ENCODE measurements around the gene ETS1.

Gene ETS1

GRCh38 chr11:128424851-128425285 is 162.5 kb downstream of the ETS1 start:
- no peaks in the 10 kb centered on the region for H3K4me1 ChIP-seq
- no peak for DNase-seq (ENCODE audit: low spot score in 2 of 2)
- H3K36me3 ChIP-seq (replicated peaks), result no peaks in the 10 kb centered on the region
- H3K9me3 ChIP-seq, result no peaks in the 10 kb centered on the region
- no peak overlapping the region for H3K4me3 ChIP-seq
- in situ Hi-C loops (cut with MboI; ENCODE audit: low sequenced_read_pairs), result no loop called here
- H3K27me3 ChIP-seq (ENCODE audit: low read depth), result no peaks in the 10 kb centered on the region

GRCh38 chr11:128424271-128424711 is 163.1 kb downstream of the ETS1 start:
- H3K9me3 ChIP-seq, result no peaks in the 10 kb centered on the region
- no peaks in the 10 kb centered on the region for H3K36me3 ChIP-seq (replicated peaks)
- H3K27me3 ChIP-seq (ENCODE audit: low read depth), result no peaks in the 10 kb centered on the region
- DNase-seq (ENCODE audit: low spot score in 2 of 2), result no peak
- in situ Hi-C loops (cut with MboI; ENCODE audit: low sequenced_read_pairs), result no loop called here
- H3K4me1 ChIP-seq, result no peaks in the 10 kb centered on the region
- no peak overlapping the region for H3K4me3 ChIP-seq

GRCh38 chr11:128422576-128423370 is 164.6 kb downstream of the ETS1 start:
- in situ Hi-C loops (cut with MboI; ENCODE audit: low sequenced_read_pairs), result no loop called here
- Histone ChIP-seq H3K36me3 (replicated peaks) (no peaks in the 10 kb centered on the region), H3K27me3 (ENCODE audit: low read depth) (no peaks in the 10 kb centered on the region; the same call in 1 of the 2 replicates), H3K9me3 (no peaks in the 10 kb centered on the region), H3K4me3 (no peak overlapping the region), H3K4me1 (peaks cover 5% of the 10 kb centered on the region)
- DNase-seq (ENCODE audit: low spot score in 2 of 2), result no peak

- Histone ChIP-seq H3K4me3 (no peak overlapping the region), H3K27me3 (ENCODE audit: low read depth) (peaks cover 2% of the 10 kb centered on the region; the same call in 1 of the 2 replicates), H3K9me3 (no peaks in the 10 kb centered on the region), H3K4me1 (peaks cover 7% of the 10 kb centered on the region), H3K36me3 (replicated peaks) (no peaks in the 10 kb centered on the region)
- DNase-seq (ENCODE audit: low spot score in 2 of 2), result no peak
- in situ Hi-C loops (cut with MboI; ENCODE audit: low sequenced_read_pairs), result no loop called here
Observed at GRCh38 chr11:128421577-128422330, 165.6 kb downstream of the ETS1 start.

GRCh38 chr11:128420951-128421350 is 166.4 kb downstream of the ETS1 start:
- in situ Hi-C loops (cut with MboI; ENCODE audit: low sequenced_read_pairs), result no loop called here
- Histone ChIP-seq H3K9me3 (no peaks in the 10 kb centered on the region), H3K4me1 (peaks cover 7% of the 10 kb centered on the region), H3K4me3 (no peak overlapping the region), H3K27me3 (ENCODE audit: low read depth) (peaks cover 2% of the 10 kb centered on the region; the same call in 1 of the 2 replicates), H3K36me3 (replicated peaks) (no peaks in the 10 kb centered on the region)
- no peak for DNase-seq (ENCODE audit: low spot score in 2 of 2)

- no peaks in the 10 kb centered on the region for H3K36me3 ChIP-seq (replicated peaks)
- in situ Hi-C loops (cut with MboI; ENCODE audit: low sequenced_read_pairs), result no loop called here
- H3K9me3 ChIP-seq, result no peaks in the 10 kb centered on the region
- H3K27me3 ChIP-seq (ENCODE audit: low read depth), result peaks cover 4% of the 10 kb centered on the region
- DNase-seq (ENCODE audit: low spot score in 2 of 2), result no peak
- peaks cover 7% of the 10 kb centered on the region for H3K4me1 ChIP-seq
- no peak overlapping the region for H3K4me3 ChIP-seq
Observed at GRCh38 chr11:128420265-128420664, 167.1 kb downstream of the ETS1 start.

GRCh38 chr11:128419012-128419767 is 168.2 kb downstream of the ETS1 start:
- Histone ChIP-seq H3K9me3 (no peaks in the 10 kb centered on the region), H3K4me1 (peaks cover 7% of the 10 kb centered on the region), H3K36me3 (replicated peaks) (no peaks in the 10 kb centered on the region), H3K4me3 (no peak overlapping the region), H3K27me3 (ENCODE audit: low read depth) (peaks cover 10% of the 10 kb centered on the region)
- DNase-seq (ENCODE audit: low spot score in 2 of 2), result no peak
- in situ Hi-C loops (cut with MboI; ENCODE audit: low sequenced_read_pairs), result no loop called here

GRCh38 chr11:128417607-128418324 is 169.6 kb downstream of the ETS1 start:
- no peak overlapping the region for H3K4me3 ChIP-seq
- peaks cover 7% of the 10 kb centered on the region for H3K4me1 ChIP-seq
- DNase-seq (ENCODE audit: low spot score in 2 of 2), result peak in 1 of 2 experiments; percentile 51
- in situ Hi-C loops (cut with MboI; ENCODE audit: low sequenced_read_pairs), result no loop called here
- H3K27me3 ChIP-seq (ENCODE audit: low read depth), result peaks cover 10% of the 10 kb centered on the region
- H3K36me3 ChIP-seq (replicated peaks), result no peaks in the 10 kb centered on the region
- no peaks in the 10 kb centered on the region for H3K9me3 ChIP-seq

- Histone ChIP-seq H3K4me1 (peaks cover 7% of the 10 kb centered on the region), H3K9me3 (no peaks in the 10 kb centered on the region), H3K4me3 (no peak overlapping the region), H3K27me3 (ENCODE audit: low read depth) (peaks cover 10% of the 10 kb centered on the region), H3K36me3 (replicated peaks) (no peaks in the 10 kb centered on the region)
- no peak for DNase-seq (ENCODE audit: low spot score in 2 of 2)
- in situ Hi-C loops (cut with MboI; ENCODE audit: low sequenced_read_pairs), result no loop called here
Observed at GRCh38 chr11:128416976-128417375, 170.4 kb downstream of the ETS1 start.

- in situ Hi-C loops (cut with MboI; ENCODE audit: low sequenced_read_pairs), result no loop called here
- H3K36me3 ChIP-seq (replicated peaks), result no peaks in the 10 kb centered on the region
- H3K4me1 ChIP-seq, result peaks cover 7% of the 10 kb centered on the region
- H3K4me3 ChIP-seq, result no peak overlapping the region
- no peak for DNase-seq (ENCODE audit: low spot score in 2 of 2)
- no peaks in the 10 kb centered on the region for H3K9me3 ChIP-seq
- peaks cover 10% of the 10 kb centered on the region for H3K27me3 ChIP-seq (ENCODE audit: low read depth)
Observed at GRCh38 chr11:128415539-128415938, 171.8 kb downstream of the ETS1 start.

GRCh38 chr11:128412847-128413791 is 174.2 kb downstream of the ETS1 start:
- Histone ChIP-seq H3K4me3 (no peak overlapping the region), H3K27me3 (ENCODE audit: low read depth) (peaks cover 13% of the 10 kb centered on the region), H3K36me3 (replicated peaks) (no peaks in the 10 kb centered on the region), H3K4me1 (peaks cover 6% of the 10 kb centered on the region), H3K9me3 (no peaks in the 10 kb centered on the region)
- in situ Hi-C loops (cut with MboI; ENCODE audit: low sequenced_read_pairs), result no loop called here
- DNase-seq (ENCODE audit: low spot score in 2 of 2), result no peak

GRCh38 chr11:128411812-128412211 is 175.5 kb downstream of the ETS1 start:
- in situ Hi-C loops (cut with MboI; ENCODE audit: low sequenced_read_pairs), result no loop called here
- H3K9me3 ChIP-seq, result no peaks in the 10 kb centered on the region
- DNase-seq (ENCODE audit: low spot score in 2 of 2), result no peak
- no peaks in the 10 kb centered on the region for H3K36me3 ChIP-seq (replicated peaks)
- H3K4me1 ChIP-seq, result no peaks in the 10 kb centered on the region
- H3K4me3 ChIP-seq, result no peak overlapping the region
- H3K27me3 ChIP-seq (ENCODE audit: low read depth), result peaks cover 11% of the 10 kb centered on the region

Data from HAP-1 (cell line).